Left hindlimb (tissue), 1 donor: ENCODE measurements around the gene FGF14.

Experiments
- DNase-seq: peaks from one replicate; pipeline ENCODE4 v3.0.0-alpha.2; 2018

FGF14 gene

DNA sequence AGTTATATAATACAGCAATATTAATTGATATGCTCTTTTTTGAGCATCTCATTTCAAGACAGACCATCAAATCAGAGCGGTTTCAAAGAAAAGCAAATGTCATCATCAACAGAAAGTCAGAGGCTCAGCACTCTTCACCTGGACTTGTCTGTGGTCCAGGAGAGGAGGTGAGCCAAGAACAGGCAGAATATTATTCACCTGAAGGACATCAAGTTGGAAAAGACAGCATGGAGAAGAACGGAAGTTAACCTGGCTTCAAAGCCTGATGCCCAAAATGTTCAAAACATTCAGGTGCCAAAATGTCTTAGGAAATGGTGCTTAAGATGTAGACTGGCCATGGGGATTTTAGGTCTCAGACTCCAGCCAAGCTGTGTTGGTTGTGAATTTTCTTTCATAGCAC lies 40.7 kb downstream of the FGF14 start:
- DNase-seq = no peak

DNA sequence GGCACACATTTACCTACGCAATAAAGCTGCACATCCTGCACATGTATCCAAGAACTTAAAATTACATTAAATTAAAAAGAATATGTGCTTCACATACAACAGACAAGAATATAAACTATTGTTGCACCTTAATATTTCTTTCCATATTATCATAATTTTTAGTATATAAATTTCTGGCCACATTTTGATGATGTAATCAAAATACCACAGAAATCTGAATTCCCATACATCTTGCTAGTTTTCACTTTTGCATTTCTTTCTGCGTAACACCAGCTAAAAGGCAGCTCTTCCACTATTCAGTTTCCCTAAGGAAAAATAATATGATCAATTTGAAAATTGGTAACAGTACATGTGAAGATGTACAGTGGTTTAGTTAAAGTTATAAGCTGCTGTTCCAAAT lies 42.6 kb downstream of the FGF14 start:
- DNase-seq = no peak

DNA sequence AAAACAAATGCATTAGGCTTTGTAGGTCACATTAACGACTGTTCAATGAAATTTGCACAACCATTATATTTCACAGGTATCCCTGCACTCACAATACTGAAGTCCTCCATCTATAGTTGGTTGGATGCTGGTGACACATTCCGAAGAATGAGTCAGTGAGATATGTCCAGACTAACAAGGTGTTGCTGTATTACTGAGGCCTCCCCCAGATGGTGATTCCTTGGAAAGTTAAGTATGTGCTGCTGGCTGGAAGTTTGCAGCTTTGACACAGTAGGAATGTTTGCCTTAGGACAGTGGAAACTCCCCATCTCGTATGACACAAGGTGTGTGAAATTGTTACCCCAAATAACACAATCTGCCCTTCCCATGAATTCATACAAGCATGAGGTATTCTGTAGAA lies 46.6 kb downstream of the FGF14 start:
- DNase-seq = no peak

DNA sequence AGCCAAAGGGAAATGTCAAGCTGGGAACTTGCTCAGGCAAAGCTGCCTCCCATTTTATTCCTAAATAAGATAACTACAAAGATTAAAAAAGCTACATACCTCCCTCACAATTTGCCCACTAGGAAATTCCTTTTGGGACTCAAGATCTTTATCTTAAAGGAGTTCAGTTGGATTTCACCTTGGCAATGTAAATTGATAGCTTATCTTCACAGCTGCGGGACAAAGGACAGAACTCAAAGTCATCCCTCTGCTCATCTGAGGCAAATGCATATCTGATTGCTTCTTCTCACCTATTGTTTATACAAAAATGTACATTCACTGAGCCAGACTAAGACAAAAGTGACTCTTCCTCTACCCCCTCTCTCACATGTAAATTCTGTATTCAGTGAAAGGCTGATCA lies 47.8 kb downstream of the FGF14 start:
- no peak for DNase-seq

DNA sequence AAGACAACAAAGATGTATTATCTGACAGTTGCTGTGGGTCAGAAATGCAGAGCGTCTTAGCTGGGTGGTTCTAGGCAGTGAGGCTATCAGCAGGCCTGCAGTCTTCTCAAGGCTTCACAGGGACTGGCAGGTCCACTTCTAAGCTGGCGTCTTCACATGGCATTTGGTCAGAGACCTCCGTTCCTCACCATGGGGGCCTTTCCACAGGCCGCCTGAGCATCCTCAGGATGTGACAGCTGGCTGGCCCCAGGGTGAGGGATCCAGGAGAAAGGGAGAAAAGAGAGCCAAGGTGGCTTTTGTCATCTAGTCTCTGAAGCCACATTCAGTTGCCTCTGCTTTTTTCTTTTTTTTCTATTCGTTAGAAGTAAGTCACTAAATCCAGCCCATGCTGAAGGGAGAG lies 50.3 kb downstream of the FGF14 start:
- DNase-seq = no peak

DNA sequence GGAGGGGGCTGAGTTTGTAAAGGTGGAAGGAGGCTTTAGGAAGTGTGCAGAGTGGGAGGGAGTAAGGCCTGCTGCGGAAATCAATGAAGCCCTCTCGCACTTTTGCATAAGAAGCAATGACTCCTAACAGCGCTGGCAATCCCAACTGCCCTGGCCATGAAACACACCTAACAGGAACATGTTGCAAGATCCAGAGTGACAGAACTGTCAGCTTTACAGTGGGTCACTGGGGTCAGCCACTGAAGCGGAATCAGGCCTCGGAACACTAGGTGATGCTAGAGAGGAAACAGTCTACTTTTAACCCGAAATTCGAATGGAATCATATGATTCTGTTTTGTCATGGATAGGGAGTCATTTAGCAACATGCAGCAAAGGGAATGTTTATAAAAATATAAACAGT lies 54.4 kb downstream of the FGF14 start:
- DNase-seq = no peak

DNA sequence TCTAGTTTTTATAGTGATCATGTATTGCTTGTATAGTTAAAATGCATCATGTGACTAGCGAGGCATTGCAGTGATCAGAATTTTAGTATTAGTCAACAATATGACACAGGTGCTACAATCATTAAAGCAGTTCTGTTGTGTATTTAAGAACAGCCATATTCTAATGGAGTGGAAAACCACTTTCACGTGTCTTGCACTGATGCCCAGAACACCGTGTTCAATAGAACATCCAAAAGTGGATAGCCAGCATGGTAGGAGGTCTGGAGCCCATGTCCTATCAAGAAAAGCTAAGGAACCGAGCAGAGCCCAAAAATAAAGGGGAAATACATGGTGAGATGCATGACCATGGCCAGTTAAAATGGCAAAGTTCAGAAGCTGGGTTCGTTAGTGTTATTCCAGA lies 55.1 kb downstream of the FGF14 start:
- no peak for DNase-seq

DNA sequence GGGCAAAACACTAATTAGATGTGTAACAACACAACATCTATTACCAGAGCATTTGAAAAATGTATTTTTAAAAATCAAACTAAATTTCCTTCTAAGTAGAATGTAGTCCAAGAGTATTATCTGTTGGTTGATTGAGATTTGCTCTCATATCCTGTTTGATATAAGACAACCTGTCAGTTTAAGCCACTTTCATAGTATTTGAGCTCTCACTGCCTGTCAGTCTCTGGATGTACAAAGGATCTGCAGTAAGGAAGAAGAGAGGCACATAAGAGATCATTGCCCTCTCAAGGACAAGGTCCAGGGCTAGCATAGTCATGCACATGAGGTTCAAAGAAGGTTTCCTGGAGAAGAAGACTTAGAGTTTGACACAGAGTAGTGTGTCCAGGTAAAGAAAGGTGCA lies 57.4 kb downstream of the FGF14 start:
- DNase-seq = no peak

DNA sequence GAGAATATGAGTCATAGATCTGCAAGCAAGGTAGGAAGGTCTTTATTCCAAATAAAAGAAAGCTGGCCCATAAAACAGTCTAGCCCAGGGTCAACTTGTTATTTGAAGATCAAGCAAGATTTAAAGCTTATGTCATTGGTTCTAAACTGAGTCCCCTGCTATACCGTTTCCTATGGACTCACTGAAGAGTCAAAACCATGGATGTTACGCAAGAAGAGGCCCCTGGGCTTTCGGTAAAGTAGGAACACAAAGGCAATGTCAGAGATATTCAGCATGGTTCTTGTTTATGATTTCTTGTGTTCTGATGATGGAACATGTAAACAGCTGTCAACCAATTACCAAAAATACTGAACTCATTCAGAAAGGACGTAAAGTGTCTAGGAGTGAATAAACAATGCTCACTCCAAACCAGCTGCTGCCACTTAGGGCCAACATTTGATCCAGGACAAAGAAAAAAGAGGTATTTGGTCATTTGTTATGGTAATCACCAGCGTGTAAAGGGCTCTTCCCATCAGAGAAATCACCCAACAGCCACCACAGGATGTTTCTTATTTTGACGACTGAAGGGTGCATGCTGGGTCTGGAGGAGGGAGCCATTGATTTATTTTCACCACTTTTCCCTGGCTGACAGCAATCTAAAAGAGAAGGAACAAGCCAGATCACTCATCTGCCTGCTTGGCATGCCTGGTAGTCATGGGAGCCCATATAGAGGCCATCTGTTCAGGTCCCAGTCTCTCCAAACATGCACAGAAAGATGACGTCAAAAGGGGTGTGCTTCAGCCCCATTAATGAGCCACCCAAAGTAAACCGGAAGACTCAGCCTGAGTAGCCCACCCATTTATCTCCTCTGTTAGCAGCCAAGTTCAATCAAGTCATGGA lies 68.3 kb downstream of the FGF14 start:
- DNase-seq = no peak

DNA sequence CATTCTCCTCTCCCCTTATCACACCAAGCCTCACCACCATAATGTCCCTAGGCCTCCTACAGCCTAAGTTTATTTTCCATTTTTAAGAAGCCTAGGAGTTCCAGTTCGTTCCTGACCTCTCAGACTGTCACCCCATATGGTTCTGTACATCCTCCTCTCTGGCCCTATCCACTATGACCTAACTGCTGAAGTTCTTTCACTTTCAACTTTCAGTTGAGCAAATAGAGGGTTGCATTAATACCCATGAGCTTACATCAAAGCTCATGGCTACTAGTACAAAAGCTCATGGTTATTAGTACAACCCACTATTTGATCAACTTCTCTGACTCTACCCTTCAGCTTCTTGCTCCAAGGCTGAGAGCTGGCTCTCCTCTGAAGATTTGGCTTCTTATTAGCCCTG lies 72.9 kb downstream of the FGF14 start:
- DNase-seq = no peak

DNA sequence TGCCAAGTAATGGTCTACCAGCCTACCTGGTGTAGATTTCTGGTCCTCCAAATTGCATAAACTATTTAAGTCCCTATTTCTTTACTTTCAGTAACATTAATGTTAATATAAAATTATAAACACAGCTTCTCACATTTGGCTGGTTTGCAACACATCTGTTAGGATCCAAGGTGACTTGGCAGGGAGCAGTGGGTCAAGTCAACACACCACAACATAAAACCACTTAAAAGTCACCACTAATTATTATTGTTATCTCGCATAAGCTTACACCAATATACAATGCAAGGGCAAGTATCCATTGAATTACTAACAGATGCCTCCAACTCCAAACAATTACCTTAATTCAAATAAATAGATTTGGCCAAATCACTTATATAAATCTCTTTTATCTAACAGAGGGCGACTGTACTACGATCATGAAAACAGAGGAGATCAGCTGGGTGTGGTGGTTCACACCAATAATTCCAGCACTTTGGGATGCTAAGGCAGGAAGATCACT lies 74.7 kb downstream of the FGF14 start:
- no peak for DNase-seq

DNA sequence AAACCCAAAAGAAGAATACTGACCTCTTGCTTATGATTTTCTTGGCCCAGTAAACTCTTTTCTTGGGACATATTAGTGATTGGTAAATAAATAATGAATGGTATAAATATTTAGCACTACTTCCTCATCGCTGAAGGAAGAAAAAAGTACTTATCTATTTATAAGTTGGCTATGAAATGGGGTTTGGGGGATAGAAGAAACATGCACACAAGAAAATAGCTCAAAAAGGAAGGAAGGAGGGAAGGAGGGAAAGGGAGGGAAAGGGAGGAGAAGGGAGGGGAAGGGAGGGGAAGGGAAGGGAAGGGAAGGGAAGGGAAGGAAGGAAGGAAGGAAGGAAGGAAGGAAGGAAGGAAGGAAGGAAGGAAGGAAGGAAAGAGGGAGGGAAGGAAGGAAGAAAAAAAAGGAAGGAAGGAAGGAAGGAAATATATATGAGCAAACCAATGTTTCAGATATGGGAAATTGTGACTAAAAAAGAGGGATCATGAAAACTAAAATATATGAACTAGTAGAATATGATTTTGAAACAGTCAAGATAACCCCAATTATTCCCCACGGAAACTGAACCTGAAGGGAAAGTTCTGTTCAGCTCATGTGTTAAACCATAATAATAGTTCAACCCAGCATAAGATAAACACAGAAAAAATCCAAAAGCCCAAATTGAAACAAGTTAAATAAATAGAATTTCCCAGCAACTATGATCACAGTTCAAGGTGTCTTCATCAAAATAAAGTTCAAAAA lies 75.3 kb downstream of the FGF14 start:
- DNase-seq = no peak

DNA sequence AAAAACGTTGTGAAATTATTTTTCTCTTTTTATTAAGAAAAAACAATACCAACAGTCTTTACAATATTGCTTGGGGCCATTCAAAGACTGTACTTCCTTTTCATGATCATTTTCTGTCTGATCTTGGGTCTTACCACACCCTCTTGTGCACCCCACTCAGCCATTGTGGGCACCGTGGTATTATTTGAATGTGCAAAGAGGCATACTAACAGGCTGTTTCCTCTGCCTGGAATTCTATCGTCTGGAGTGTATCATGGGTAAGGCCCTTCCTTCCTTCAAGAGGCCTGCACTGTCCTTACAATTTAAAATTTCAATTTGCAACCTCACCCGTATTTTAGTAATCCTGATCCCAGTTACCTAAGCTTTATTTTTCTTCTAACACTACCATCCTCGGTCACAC lies 76.5 kb downstream of the FGF14 start:
- no peak for DNase-seq

DNA sequence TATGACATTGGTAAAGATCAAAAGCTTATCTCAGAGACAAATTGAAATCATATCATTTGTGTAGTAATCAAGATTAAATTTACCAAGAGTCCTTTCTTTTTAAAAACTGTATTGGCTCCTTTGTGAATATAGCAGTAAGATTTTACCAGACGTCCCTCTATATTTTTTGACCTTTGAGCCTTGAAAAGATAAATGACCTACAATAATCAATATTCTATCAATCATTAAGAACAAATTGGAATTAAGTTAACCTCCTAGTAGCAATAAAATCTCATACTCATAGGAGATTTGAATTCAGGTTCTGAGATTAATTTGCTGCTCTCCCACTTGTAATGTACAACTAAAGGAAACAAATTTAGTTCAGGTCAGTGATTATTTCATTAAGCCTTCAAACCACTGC lies 78.3 kb downstream of the FGF14 start:
- DNase-seq = no peak

DNA sequence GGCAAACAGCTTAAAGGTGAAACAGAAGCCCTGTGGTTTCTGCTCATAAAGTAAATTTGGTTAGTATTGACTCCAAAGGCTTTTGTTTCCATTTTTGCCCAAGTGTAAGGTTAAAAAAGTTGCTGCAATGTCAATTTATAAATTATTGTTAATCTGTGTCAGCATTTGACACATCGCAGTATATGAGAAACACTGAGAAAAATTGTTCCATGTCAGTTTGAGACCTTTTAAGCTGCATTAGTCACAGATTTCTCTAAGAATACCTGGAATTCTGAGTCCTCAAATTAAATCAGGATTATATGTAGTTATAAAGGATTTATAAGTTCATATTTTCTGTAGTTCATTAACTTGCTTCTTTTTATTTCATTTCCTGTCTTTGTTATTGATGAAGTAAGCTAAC lies 78.8 kb downstream of the FGF14 start:
- no peak for DNase-seq

DNA sequence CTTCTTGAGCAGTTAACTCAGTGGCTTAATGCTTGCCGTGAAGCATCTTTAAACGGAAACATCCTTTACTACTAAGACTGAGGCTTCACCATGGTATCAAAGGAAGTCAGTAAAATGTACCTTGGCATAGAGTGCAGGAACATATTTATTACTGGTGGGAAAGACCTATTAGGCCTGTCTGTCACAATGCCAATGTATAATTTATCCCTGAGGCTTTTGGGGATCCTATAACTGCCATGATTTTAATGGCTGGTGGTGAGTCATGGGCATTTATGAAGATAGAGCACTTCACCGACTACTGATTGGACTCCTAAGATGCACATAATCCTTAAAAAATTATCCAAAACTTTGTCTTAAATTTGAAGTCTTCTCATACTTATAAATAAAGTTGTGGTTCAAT lies 79.6 kb downstream of the FGF14 start:
- DNase-seq = no peak

DNA sequence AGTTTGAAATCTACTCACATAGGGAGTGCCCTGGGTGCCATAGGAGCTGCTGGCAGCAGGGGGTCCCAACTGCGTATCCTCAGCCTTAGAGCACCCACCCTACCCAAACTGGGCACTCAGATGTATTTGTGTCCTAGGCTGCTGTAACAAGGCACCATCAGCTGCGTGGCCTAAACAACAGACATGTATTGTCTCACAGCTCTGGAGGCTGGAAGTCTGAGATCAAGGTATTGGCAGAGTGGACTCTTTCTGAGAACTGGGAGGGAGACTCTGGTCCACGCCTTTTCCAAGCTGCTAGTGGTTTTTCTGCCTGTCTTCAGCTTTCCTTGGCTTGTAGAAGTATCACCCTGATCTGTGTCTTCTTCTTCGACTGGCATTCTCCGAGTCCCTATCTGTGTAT lies 83.6 kb downstream of the FGF14 start:
- DNase-seq = no peak

DNA sequence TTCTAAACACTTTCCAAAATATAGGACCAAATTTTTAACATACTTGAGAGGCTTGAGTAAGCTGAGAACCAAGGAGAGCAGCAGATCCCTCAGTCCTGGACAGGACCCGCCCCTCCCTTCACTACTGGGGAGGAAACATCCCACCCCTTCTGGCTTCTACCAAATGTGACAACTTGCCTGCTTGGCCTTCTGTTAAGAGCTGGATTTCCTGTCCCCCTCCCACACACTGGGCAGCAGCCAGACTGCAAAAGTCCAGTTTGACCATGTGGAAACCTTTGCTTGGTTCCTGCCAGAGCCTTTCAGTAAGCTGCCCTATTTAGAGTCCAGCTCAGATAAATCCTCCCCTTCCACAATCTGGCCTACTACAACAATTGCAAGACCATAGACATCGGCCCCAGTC lies 84.3 kb downstream of the FGF14 start:
- DNase-seq = peak; percentile 52

DNA sequence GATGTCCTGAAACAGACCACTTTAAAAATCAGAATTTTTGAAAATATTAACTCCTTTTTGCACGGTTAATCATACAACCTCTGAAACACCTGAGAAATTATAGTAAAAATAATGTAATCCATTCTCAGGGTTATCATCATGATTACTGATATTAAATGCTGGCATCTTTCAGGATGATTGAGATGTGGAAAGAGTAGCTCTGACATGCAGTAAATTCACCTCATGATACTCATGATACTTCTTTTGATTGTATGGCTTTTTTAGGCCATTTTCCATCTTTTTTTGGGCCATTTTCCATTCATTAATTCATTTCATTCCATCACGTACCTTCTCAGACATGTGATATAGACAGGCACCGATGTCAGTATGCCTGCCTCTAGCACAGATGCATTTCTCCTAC lies 85.1 kb downstream of the FGF14 start:
- no peak for DNase-seq

DNA sequence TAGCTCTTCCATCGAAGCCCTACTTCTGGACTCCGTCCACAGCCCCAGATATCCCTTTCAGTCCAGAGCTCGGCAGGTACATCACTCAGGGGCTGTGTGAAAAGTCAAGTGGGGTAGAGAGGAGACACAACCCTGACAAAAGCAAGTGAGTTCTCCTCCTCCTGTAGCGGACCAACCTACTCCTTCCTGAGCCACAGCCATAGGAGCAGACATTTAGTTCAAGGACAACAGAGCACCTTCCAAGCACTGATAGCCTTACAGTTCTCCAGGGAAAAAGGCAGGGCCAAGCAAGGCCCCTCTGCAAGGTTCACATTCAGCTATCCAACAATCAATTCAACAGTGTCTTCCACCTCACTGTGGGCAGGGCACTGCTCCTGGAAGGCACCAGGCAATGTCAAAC lies 89.0 kb downstream of the FGF14 start:
- DNase-seq = no peak

DNA sequence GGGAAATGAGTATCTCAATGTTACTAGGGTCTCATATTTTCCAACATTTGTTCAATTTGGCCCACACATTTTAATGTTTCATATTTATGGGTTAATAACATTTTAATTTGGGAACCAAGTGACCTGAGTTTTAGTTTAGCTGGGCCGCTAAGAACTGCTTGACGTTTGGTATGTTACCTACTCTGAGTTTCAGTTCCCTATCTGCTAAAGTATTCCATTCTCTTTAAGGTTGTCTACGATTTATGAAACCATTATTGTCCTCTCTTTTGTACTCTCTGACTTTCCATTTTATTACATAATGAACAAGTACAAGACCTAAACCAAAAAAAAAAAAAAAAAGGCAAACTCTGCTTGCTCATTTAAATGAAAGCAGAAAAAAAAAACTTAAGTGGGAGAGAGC lies 89.9 kb downstream of the FGF14 start:
- no peak for DNase-seq

DNA sequence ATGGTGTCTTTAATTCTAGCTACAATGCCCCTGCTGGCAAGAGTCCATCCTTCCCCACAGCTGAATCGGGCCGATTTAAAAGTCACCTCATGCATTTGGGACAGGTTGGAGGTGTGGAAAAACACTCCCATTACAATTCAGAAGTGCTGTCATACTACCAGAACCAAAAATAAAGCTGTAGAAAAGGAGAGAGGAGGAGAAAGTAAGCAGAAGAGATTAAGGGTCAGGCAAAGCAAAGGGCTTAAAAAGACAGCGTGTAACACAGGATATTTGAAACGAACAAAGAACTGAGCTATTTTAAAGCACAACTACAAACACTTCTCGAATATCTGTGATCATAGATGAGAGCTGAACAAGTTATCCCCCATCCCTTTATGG lies 90.4 kb downstream of the FGF14 start:
- no peak for DNase-seq

DNA sequence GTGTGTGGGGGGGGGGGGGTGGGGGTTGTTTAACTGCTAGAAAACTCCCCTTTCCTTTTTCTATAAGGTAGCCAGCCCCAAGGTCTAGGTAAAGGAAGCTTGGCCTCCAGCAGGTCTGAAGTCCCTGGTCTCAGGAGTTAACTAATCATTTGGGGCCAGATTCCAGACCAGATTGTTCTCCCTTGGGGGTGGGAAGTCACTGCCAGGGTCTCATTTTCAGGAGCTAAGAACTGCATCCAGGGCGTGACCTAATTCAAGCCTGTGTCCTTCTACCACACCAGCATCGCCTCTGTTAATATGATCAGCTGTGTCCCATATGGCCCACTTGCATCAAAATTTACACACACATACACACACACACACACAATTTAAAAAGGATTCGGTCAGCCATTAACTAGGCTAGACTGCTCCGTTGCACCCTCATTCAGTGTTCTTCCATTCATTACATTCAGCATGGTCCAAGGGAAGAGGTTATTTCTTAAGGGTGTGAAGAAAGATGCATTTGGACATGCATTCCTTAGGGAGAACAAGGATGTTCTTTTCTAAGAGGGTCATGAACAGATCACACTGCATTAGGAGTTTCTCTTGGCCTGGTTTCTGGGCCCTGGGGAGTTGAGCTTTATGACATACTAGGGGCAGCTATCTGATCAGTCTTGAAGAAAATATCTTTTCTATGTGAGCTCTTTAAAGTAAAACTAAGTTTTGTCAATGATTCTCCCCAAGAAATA lies 91.0 kb downstream of the FGF14 start:
- DNase-seq = no peak

DNA sequence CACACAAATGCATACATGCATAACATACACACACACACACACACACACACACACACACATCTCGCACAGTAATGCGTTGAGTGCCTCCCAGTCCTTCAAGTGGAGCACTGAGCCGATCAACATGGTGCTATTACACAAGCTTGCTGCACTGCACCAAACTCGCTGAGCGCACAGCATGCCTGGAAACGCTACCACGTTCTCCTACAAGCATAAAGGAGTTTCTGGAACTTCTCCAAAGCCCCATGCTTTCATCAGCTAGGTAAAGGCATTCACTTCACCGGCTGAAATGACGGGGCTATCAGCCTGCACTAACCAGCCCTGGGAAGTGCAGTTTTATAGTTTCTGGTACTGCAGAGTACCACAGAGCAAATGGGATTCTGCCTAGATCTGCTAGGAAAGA lies 92.7 kb downstream of the FGF14 start:
- DNase-seq = no peak
